ENCODE data around the gene COL19A1. TPM values are rescaled to one million over a fixed set of nuclear protein-coding genes. Genes with fewer than 3 reads are reported as not detected.
A peak's percentile ranks its signal among the peaks of the same experiment; 100 is the strongest.

COL19A1 gene
- total and polyA plus RNA-seq, 4 donors, result 1.4 to 6.7 (median 2.9) TPM

DNA sequence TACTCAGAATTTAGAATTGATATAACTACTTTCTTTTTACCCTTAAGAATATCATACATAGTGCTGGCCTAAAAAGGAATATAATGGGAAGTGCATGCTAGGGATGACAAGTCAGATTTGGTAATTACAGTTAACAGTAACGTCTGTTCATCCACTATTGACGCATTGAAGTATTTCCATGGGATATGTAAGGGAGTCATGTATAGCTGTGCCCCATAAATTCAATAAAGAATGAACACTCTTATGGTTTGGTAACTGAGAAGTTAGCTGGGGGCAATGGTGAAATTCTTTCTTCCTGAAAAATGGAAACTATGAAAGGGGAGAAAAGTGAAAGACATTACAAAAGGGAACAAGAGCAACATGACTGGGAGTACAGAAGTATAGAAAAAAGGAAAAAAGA lies 2.6 kb upstream of the COL19A1 start:
- no peaks in the 10 kb centered on the region for H3K9me3 ChIP-seq (ENCODE audit: control insufficient read depth, insufficient read depth, low read length)
- DNase-seq (ENCODE audit: low read depth in 4 of 6, low spot score in 6 of 6), result no peak
- peaks cover 6% of the 10 kb centered on the region for H3K27me3 ChIP-seq (ENCODE audit: control insufficient read depth, insufficient read depth, low read length)
- peak overlapping the region; percentile 12 for H3K4me3 ChIP-seq (ENCODE audit: low read depth, low read length)
- peak overlapping the region; percentile 76 for H3K27ac ChIP-seq (ENCODE audit: low read depth, low read length)
- no peaks in the 10 kb centered on the region for H3K36me3 ChIP-seq (ENCODE audit: control insufficient read depth, insufficient read depth, low read length)
- no CpG with 5 or more reads among the region's 2 CpGs for WGBS (ENCODE audit: insufficient coverage)
- H3K4me1 ChIP-seq (ENCODE audit: control insufficient read depth, insufficient read depth, low read length), result peaks cover 9% of the 10 kb centered on the region

DNA sequence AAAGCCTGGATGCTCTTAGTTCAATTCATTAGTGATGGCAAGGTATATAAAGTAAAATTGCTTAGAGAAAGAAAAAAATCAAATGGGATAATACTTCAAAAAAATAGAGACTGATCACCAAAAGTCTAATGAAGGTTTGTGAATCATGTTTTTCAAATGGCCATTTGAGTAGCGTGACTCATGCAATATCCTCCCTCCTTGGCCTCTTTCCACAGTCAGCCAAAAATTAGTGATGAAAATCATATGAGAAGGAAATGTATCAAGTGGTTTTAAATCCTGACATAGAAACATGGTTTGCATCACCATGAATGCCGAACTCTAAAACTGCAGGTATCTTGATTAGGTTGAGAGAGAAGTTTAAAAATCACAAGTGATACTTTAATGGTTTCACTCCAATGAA lies 1.2 kb upstream of the COL19A1 start:
- peak overlapping the region; percentile 21 for H3K4me3 ChIP-seq (ENCODE audit: low read depth, low read length)
- H3K36me3 ChIP-seq (ENCODE audit: control insufficient read depth, insufficient read depth, low read length), result no peaks in the 10 kb centered on the region
- H3K27ac ChIP-seq (ENCODE audit: low read depth, low read length), result peak overlapping the region; percentile 47
- H3K27me3 ChIP-seq (ENCODE audit: control insufficient read depth, insufficient read depth, low read length), result peaks cover 6% of the 10 kb centered on the region
- H3K4me1 ChIP-seq (ENCODE audit: control insufficient read depth, insufficient read depth, low read length), result peaks cover 9% of the 10 kb centered on the region
- DNase-seq (ENCODE audit: low read depth in 4 of 6, low spot score in 6 of 6), result no peak
- no CpG with 5 or more reads among the region's 2 CpGs for WGBS (ENCODE audit: insufficient coverage)
- no peaks in the 10 kb centered on the region for H3K9me3 ChIP-seq (ENCODE audit: control insufficient read depth, insufficient read depth, low read length)

DNA sequence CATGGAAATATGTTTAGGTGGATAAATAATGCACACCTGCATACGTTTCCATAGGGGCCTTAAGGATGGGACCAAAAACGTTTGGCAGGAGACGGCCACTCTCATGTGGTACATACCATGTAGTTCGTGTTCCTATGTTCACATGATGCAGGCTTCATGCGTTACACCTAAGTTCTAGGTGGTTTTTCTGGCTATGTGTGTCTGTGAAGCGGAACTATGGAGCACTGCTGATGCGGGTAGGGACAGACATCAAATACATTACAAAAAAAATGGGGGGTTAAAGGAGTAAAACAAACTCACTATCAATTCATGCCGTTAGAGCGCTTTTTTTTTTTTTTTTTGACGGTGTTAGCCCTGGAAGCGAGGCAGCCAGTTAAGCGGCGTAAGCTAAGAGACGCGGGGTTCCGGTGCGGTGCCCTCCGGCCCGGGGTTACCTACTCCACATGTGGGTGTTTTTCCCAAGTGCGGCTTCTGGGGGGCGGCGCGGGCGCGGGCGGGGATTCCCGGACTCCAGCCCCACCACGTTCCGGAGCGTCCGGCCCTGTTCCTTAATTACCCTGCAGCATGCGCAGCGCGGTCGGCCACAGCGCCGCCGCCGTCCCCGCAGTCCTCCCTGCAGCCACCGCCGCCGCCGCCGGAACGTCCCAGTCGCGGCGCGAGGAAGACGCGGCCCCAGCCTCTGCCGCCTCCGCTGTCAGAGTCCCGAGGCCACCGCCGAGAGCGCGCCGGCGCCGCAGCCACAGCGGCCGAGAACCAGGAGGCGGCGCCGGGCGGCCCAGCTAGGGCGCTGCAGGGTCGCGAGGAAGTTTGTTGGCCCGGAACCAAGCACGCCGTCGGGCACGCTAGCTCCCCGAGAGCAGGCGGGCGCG lies 648 bp downstream of the COL19A1 start:
- H3K4me3 ChIP-seq (ENCODE audit: low read depth, low read length), result peak overlapping the region; percentile 47
- H3K9me3 ChIP-seq (ENCODE audit: control insufficient read depth, insufficient read depth, low read length), result no peaks in the 10 kb centered on the region
- H3K27ac ChIP-seq (ENCODE audit: low read depth, low read length), result peak overlapping the region; percentile 61
- peaks cover 6% of the 10 kb centered on the region for H3K27me3 ChIP-seq (ENCODE audit: control insufficient read depth, insufficient read depth, low read length)
- under 1% methylated on average over 76 of the region's 80 CpGs for WGBS (ENCODE audit: insufficient coverage)
- DNase-seq (ENCODE audit: low read depth in 4 of 6, low spot score in 6 of 6), result peak; percentile 35 to 86 (median 44)
- H3K4me1 ChIP-seq (ENCODE audit: control insufficient read depth, insufficient read depth, low read length), result peaks cover 9% of the 10 kb centered on the region
- H3K36me3 ChIP-seq (ENCODE audit: control insufficient read depth, insufficient read depth, low read length), result no peaks in the 10 kb centered on the region

DNA sequence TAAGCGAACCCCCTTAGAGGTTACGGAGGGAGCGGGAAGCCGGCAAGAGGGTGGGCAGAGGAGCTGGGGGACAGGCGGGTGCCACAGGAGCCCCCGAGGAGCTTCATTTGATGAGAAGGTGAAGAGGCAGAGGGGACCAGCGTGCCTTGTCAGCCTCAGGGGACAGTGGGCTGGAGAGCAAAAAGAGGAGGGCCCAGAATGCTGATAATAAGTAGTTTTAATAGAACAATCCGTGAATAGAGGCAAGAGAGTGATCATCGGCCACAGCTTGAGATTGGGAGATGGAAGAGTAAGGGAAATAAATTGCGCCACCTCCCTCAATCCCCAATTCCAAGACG lies 1.3 kb downstream of the COL19A1 start:
- 0% methylated on average over 7 of the region's 11 CpGs for WGBS (ENCODE audit: insufficient coverage)
- Histone ChIP-seq H3K9me3 (ENCODE audit: control insufficient read depth, insufficient read depth, low read length) (no peaks in the 10 kb centered on the region), H3K27ac (ENCODE audit: low read depth, low read length) (peak overlapping the region; percentile 61)

DNA sequence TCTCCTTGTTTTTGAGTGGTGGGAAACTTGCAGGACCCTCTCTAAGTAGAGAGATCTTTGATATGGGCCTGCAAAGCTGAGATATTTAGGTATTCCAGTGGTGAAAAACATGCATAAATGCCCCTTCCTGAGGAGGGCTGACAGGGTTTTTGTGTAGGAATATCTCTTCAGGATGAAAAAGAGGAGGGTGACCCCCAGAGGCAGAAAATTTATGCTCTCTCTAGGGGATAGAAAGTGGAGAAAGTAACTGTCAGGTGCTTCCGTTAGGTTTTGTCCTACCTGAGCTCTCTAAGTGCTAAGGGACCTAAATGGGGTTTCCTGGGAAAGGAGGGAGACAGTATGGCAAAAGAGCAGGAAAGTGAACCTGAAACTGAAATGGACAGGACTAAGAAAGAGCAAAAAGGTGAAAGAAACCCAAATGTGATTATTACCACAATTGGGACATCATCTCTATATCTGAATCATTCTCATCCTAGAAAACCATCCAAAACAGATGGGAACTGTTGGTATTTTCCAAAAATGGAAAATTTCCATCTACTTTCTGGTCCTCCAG lies 2.0 kb downstream of the COL19A1 start:
- H3K9me3 ChIP-seq (ENCODE audit: control insufficient read depth, insufficient read depth, low read length), result no peaks in the 10 kb centered on the region
- peak overlapping the region; percentile 3 for H3K27ac ChIP-seq (ENCODE audit: low read depth, low read length)
- 94% methylated on average over 1 of the region's 1 CpG for WGBS (ENCODE audit: insufficient coverage)
- H3K36me3 ChIP-seq (ENCODE audit: control insufficient read depth, insufficient read depth, low read length), result no peaks in the 10 kb centered on the region
- peaks cover 6% of the 10 kb centered on the region for H3K27me3 ChIP-seq (ENCODE audit: control insufficient read depth, insufficient read depth, low read length)
- H3K4me3 ChIP-seq (ENCODE audit: low read depth, low read length), result peak overlapping the region; percentile 47
- DNase-seq (ENCODE audit: low read depth in 4 of 6, low spot score in 6 of 6), result no peak
- peaks cover 9% of the 10 kb centered on the region for H3K4me1 ChIP-seq (ENCODE audit: control insufficient read depth, insufficient read depth, low read length)

More for the DNA sequence above, 1.3 kb downstream of the COL19A1 start:
- peaks cover 6% of the 10 kb centered on the region for H3K27me3 ChIP-seq (ENCODE audit: control insufficient read depth, insufficient read depth, low read length)
- peaks cover 9% of the 10 kb centered on the region for H3K4me1 ChIP-seq (ENCODE audit: control insufficient read depth, insufficient read depth, low read length)
- no peaks in the 10 kb centered on the region for H3K36me3 ChIP-seq (ENCODE audit: control insufficient read depth, insufficient read depth, low read length)
- no peak for DNase-seq (ENCODE audit: low read depth in 4 of 6, low spot score in 6 of 6)
- peak overlapping the region; percentile 47 for H3K4me3 ChIP-seq (ENCODE audit: low read depth, low read length)

DNA sequence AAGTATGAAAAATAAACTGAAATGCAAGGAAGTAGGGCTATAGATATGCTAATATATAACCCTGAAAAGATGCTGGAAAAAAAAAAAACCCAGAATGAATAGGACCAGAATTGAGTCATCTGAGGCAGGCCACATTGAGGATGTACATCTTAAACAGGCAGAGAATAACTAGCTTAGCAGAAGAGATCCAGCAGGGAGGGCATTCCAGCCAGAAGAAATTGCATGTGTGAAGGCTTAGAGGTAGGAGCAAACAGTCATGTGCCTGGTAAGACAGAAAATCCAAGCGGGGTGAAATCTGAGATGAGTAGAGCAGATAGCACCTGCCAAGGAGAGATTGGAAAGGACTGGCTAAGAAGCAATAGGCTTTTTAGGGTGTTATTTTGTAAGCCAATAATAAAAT lies 2.6 kb downstream of the COL19A1 start:
- no peak overlapping the region for H3K4me3 ChIP-seq (ENCODE audit: low read depth, low read length)
- H3K27ac ChIP-seq (ENCODE audit: low read depth, low read length), result no peak overlapping the region
- no peaks in the 10 kb centered on the region for H3K36me3 ChIP-seq (ENCODE audit: control insufficient read depth, insufficient read depth, low read length)
- WGBS (ENCODE audit: insufficient coverage), result 89% methylated on average over 1 of the region's 1 CpG
- DNase-seq (ENCODE audit: low read depth in 4 of 6, low spot score in 6 of 6), result no peak
- H3K9me3 ChIP-seq (ENCODE audit: control insufficient read depth, insufficient read depth, low read length), result no peaks in the 10 kb centered on the region
- peaks cover 9% of the 10 kb centered on the region for H3K4me1 ChIP-seq (ENCODE audit: control insufficient read depth, insufficient read depth, low read length)
- peaks cover 6% of the 10 kb centered on the region for H3K27me3 ChIP-seq (ENCODE audit: control insufficient read depth, insufficient read depth, low read length)

DNA sequence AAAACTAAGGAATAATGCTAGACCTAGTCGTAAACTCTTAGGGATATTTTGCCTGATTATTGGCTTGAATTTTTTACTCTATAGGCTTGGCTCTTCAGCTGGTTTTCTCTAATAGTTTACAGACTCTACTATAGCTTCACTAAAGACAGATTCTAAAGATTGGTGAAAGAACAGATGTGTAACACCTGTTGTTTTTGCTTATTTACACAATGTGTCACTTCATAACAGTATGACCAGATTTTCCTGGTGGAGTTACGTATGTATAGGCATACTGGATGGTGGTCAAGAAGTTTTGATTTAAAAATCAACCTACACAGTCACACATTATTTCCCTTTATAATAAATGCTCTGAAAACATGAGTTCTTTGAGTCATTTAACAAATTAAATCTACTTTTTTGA lies 4.8 kb downstream of the COL19A1 start:
- WGBS (ENCODE audit: insufficient coverage), result no CpG with 5 or more reads among the region's 2 CpGs

DNA sequence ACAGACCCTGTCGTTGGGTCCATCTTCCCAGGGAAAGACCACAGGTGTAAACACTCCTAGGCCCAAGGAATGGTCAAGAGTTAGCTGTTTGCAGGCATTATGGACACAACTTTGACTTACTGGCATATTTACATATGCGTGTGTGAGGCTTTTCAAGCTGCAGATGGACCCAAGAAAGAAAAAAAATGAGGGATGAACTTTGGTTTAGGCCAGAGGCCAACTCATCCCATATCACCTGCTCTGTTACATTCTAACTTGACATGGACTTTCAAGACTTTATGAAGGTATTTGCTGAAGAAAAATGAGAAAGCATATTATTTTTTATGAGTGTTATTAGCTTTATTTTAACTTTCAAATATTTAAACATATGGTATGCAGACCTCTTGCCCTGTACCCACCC lies 6.9 kb downstream of the COL19A1 start:
- 93% methylated on average over 1 of the region's 2 CpGs for WGBS (ENCODE audit: insufficient coverage)
- H3K27me3 ChIP-seq (ENCODE audit: control insufficient read depth, insufficient read depth, low read length), result no peaks in the 10 kb centered on the region

More for the DNA sequence above, 4.8 kb downstream of the COL19A1 start:
- Histone ChIP-seq H3K27me3 (ENCODE audit: control insufficient read depth, insufficient read depth, low read length) (peaks cover 4% of the 10 kb centered on the region), H3K27ac (ENCODE audit: low read depth, low read length) (no peak overlapping the region), H3K4me1 (ENCODE audit: control insufficient read depth, insufficient read depth, low read length) (peaks cover 9% of the 10 kb centered on the region), H3K9me3 (ENCODE audit: control insufficient read depth, insufficient read depth, low read length) (no peaks in the 10 kb centered on the region), H3K36me3 (ENCODE audit: control insufficient read depth, insufficient read depth, low read length) (no peaks in the 10 kb centered on the region), H3K4me3 (ENCODE audit: low read depth, low read length) (no peak overlapping the region)
- DNase-seq (ENCODE audit: low read depth in 4 of 6, low spot score in 6 of 6), result no peak

DNA sequence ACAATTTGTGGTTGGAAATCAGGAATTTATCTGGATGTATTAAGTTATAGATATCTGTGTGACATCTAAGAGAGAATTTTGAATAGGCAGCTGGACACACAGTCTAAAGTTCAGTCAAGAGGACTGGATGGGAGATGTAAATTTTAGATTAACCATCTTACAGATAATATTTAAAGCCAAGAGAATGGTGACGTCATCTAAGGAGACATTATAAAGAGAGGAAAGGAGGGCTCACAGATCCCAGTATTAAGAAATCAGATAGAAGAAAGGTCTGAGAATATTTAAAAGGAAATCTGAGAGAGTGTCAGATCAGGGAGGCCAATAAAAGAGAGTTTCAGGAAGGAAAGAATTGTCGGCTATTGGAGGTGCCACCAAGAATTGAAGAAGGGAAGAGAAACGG lies 9.4 kb downstream of the COL19A1 start:
- H3K27me3 ChIP-seq (ENCODE audit: control insufficient read depth, insufficient read depth, low read length), result no peaks in the 10 kb centered on the region
- DNase-seq (ENCODE audit: low read depth in 4 of 6, low spot score in 6 of 6), result no peak
- WGBS (ENCODE audit: insufficient coverage), result 100% methylated on average over 1 of the region's 3 CpGs
- H3K4me3 ChIP-seq (ENCODE audit: low read depth, low read length), result no peak overlapping the region
- H3K27ac ChIP-seq (ENCODE audit: low read depth, low read length), result no peak overlapping the region
- no peaks in the 10 kb centered on the region for H3K36me3 ChIP-seq (ENCODE audit: control insufficient read depth, insufficient read depth, low read length)
- H3K9me3 ChIP-seq (ENCODE audit: control insufficient read depth, insufficient read depth, low read length), result no peaks in the 10 kb centered on the region
- H3K4me1 ChIP-seq (ENCODE audit: control insufficient read depth, insufficient read depth, low read length), result no peaks in the 10 kb centered on the region

More for the DNA sequence above, 6.9 kb downstream of the COL19A1 start:
- Histone ChIP-seq H3K4me3 (ENCODE audit: low read depth, low read length) (no peak overlapping the region), H3K9me3 (ENCODE audit: control insufficient read depth, insufficient read depth, low read length) (no peaks in the 10 kb centered on the region), H3K36me3 (ENCODE audit: control insufficient read depth, insufficient read depth, low read length) (no peaks in the 10 kb centered on the region), H3K27ac (ENCODE audit: low read depth, low read length) (no peak overlapping the region), H3K4me1 (ENCODE audit: control insufficient read depth, insufficient read depth, low read length) (no peaks in the 10 kb centered on the region)
- no peak for DNase-seq (ENCODE audit: low read depth in 4 of 6, low spot score in 6 of 6)

DNA sequence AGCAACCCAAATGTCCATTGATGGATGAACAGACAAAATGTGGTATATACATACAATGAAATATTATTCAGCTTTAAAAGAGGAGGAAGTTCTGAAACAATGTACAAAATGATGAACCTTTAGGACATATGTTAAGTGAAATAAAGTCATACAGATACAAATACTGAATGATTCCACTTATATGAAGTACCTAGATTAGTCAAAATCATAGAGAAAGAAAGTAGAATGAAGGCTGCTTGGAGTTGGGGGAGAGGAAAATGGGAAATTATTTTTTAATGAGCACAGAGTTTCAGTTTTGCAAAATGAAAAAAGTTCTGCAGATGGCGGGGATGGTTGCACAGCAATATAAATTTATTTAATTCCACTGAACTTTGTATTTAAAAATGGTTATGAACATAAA lies 12.4 kb downstream of the COL19A1 start:
- no CpG with 5 or more reads among the region's 1 CpG for WGBS (ENCODE audit: insufficient coverage)
- no peaks in the 10 kb centered on the region for H3K4me1 ChIP-seq (ENCODE audit: control insufficient read depth, insufficient read depth, low read length)
- no peaks in the 10 kb centered on the region for H3K9me3 ChIP-seq (ENCODE audit: control insufficient read depth, insufficient read depth, low read length)
- H3K36me3 ChIP-seq (ENCODE audit: control insufficient read depth, insufficient read depth, low read length), result no peaks in the 10 kb centered on the region
- no peak for DNase-seq (ENCODE audit: low read depth in 4 of 6, low spot score in 6 of 6)
- H3K27me3 ChIP-seq (ENCODE audit: control insufficient read depth, insufficient read depth, low read length), result no peaks in the 10 kb centered on the region
- H3K4me3 ChIP-seq (ENCODE audit: low read depth, low read length), result no peak overlapping the region
- no peak overlapping the region for H3K27ac ChIP-seq (ENCODE audit: low read depth, low read length)
